GM18868 (cell line): ENCODE data around the gene FBL.
"Not testable (repeated sequence)": the region's sequence is repeated elsewhere in the genome, so short reads cannot be mapped to it uniquely, and the experiment has no call there.

Experiments used
- ATAC-seq: cut with Tn5 transposase; IDR thresholded peaks from one replicate; pipeline ENCODE4 v1.9.1; 2021; ENCODE audit warnings: mild to moderate bottlenecking, moderate library complexity; ENCODE audit not compliant: unreplicated experiment

Gene FBL

DNA sequence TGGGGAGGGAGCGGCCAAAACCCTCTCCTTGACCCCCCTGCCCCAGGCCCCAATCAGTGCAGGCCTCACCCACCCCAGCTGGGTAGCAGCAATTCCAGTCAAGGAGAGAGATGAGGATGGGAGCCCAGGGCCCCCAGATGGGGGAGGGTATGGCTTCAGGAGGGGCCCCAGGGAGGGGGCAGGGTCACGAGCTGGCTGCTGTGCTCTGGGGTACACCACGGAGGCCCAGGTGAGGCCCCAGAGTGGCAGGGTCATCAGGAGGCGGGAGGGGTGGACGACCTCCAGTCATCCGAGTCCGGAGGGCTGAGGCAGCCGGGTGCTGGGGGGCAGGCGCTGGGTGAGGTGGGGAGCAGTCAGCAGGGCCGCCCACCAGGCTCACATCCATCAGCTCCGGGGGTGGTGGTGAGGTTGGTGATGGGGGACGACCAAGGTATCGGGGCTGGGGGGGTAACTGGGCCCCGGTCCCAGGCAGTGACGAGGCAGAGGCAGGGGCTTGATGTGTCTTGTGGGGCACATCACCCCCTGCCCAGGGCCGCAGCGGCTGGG lies 20.6 kb downstream of the FBL start:
- no peak for ATAC-seq

DNA sequence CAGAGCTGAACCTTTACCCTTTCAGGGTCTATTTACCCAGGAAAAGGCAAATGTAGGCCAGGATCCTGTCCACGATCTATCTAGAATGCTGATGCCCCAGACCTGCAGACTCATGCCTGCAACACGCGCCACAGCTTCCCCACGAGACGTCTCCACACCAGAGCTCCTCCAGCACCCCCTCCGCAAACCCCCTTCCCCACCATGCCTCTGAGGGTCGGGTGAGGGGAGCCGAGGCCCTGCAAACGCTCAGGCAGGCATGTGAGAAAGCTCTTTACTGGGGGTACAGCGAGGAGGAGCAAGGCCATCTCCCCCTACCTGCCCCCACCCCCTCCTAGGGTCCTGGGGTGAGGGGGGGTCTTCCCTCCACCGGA lies 21.1 kb downstream of the FBL start:
- ATAC-seq = no peak

DNA sequence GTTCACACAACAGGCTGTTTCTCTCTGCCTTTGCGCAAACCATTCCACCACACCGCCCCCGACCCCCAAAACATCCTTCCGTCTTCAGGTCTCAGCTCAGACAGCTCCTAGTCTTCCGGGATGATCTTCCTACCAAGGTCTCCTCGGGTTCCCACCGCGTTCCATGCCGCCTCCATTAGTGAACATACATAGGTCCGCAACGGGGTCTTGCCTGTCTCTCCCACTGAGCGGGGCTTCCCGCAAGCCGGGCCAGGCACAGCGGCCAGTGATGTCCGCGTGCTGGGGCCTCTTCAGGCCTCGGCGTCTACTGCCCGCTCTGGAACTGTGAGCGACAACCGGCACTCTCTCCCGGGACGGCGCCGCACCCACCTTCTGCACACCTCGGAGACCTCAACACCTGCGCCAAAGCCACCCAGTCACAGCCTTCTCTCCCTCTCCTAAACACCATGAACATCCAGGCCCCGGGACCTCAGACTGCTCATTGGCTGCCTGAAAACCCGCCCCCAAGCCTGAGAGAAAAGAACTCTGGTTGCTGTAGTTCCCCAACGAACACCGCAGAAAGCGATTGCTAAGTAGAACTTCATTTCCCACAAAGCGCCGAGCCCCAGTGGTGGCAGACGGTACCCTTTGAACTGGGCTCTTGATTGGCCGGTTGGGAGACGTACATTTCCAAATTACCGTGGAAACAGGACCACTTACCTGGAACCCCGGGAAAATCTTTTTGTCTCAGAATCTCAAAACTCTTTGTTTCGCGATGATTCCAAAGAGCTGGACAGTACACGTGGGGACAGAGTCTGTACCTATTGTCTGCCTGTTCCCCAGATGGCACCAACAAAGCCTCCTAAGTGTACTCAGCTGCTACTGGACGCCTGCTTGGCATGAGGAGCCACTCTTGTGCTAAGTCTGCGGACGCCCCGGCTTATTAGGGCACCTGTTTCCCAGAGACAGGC lies 21.8 kb downstream of the FBL start:
- ATAC-seq = peak; percentile 94

DNA sequence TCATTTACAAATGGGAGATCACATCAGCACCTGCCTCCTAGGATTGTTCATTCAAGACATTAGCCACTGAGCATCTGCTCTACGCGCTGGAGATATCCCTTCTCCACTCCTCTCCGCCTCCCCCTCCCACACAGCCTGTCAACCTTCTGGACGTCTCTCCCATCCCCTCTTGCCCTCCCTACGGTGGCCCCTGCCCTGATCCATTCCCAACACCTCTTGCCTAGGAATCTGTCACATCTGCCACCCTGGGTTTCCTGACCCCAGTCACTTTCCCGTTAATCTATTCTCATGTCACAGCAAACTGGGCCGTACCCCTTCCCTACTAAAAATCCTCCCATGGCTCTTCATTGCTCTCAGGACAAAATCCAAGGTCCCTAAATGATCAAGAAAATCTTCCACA lies 22.5 kb downstream of the FBL start:
- ATAC-seq = no peak

DNA sequence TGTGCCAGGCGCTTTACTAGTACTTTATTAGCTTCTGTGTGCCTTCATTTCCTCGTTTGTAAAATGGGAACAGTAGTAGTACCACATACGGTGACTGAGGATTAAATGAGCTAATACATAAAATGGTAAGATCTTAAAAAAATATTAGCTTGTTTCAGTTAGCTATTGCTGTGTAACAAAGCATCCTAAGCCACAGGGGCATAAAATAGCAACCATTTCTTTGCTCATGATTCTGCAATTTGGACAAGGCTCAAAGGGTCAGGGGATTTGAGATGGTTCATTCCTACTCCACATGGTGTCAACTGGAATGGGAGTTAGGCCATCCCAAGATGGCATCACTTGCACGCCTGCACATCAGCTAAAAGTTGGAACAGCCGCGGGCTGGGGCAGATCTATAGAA lies 25.5 kb downstream of the FBL start:
- no peak for ATAC-seq

DNA sequence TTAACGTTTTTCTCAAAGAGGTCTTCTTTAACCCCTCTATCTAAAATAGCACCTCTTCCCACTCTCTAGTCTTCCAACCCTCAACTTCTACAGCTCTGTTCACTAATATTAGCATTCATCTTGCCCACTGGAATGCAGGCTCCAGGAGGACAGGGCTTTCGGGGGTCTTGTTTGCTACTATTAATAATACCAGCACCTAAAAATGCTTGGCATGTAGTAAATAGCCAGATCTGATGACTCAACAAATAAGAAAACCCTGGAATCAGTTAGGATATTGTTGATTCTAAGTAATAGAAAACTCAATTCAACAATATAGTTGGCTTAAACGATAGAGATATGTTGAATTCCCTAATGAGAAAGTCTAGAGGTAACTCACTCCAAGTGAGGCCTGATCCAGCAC lies 26.4 kb downstream of the FBL start:
- no peak for ATAC-seq

DNA sequence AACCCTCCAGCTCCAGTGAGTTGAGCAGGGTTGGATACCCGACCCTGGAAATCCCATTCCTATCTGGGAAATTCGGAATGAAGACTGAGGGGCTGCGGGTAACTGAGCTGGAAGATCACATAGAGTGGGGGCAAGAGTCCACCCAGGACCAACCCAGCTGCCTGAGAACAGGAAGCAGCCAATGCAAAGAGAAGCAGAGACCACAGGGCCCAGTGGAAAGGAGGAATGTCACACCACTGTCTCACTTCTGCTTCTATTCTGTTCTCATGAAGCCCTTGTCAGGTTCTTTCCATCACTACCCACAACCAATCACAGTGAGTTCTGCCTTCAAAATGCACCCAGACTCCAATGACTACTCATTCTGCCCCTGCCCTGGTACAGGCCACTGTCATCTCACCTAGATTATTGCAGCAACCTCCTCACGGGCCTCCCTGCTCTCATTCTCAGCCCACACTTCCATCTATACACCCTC lies 27.5 kb downstream of the FBL start:
- ATAC-seq = peak; percentile 77

DNA sequence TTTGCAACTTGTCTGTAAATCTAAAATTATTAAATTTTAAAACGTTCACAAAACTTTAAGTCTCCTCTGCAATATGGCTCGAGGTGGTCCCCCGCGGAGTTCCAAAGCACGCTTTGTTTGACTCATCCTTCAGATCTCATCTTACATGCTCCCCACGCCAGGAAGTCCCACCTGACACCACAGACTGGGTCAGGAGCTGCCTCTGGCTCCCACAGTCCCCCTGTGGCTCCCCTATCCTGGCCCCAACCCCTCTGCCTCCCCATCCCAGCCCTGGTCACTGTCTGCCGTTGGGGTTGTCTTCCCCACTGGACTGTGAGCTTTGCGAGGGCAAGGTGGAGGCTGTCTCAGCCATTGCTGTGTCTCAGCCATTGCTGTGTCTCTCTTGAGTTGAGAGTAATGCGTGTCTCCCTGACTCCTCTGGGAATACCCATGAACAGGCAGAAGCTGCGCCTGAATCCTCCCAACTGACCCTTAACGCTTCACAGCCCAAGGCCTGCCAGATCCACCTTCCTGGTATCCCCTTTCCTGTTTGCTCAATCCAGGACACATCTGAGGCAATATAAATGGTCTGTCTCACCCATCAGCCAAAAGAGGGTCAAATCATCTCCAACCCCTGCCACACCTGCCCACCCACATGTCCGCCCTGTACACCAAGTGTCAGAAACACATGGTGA lies 28.2 kb downstream of the FBL start:
- ATAC-seq = no peak

DNA sequence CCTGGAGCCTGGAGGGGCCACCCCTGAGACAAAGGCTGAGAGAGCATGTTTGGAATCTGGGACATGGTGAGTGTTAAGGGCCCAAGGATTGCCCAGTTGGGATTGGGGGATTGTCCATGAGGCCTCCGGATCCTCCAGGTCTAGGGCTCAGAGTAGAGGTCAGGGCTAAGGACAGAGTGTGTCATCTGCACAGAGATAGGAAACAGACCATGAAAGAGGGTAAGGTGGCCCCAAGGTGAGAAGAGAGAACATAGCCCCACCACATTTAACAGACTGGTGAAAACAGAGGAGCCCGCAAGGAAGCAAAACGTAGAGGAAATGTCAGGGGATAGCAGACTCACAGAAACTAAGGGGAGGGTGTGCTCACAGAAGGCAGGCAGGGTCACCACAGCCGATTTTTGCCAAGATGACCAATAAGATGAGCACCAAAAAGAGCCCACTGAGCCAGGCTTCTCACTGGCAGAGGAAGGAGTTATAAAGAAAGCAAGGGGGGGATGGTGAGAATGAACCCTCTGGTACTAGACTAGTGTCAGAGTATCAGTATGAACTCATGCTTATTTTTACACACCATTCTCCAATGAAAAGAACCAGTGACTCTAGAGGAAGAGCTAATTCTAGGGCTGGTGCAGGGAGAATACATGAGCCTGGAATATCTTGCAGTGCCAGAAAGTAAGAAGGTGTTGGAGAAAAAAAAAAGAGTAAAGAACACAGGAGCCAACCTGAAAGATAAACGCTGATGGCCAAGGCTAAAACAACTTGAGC lies 29.7 kb downstream of the FBL start:
- ATAC-seq = no peak

DNA sequence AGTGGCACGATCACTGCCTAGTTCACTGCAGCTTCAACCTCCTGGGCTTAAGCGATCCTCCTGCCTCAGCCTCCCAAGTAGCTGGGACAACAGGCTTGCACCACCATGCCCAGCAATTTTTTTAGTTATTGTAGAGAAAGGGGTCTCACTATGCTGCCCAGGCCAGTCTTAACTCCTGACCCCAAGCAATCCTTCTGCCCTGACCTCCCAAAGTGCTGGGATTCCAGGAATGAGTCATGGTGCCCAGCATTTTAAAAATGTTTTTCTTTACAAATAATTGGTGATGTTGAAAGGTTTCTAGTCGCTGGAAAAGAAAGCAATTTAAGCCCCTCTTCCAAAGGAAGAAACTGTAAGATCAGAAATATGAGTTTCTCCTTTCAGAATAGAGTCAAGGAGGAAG lies 31.6 kb downstream of the FBL start:
- no peak for ATAC-seq

DNA sequence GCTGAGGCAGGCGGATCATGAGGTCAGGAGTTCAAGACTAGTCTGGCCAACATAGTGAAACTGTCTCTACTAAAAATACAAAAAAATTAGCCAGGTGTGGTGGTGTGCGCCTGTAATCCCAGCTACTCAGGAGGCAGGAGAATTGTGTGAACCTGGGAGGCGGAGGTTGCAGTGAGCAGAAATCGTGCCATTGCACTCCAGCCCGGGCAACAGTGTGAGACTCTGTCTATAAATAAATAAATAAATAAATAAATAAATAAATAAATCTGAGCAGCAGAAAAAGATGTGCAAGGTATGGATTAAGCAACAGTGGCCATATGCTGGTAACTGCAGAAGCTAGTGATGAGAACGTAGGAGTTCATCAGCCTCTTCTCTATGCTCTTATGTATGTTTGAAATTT lies 32.1 kb downstream of the FBL start:
- ATAC-seq = not testable (repeated sequence)

DNA sequence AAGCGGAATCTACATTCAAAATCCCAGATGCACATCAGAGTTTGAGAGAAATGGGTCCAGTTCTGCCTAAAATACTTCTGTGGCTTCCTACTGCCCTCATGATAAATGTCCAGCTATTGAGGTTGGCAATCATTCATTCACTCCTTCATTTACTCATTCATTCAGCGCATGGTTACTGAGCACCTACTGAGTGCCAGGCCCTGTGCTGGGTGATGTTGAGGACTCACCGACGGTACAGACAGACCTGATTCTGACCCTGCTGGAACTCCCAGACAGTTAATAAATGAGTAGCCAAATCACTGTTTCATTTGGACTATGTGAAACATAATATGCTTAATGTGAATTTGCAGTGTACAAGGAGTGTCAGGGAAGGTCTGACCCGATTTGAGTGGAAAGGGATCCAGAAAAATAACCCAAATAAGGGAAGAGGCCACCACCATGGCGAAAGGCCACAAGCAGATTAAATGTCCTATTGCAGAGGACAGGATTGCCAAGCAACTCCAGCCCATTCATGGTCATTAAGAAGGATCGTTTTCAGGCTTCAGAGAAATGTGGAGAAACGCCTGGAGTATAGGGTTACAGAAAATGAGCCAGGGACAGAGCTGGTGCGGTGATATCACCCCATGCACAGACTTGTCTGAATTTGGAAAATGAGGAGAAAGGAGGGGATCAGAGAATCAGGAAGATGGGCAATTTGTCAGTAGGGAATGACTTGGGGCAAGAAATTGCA lies 32.8 kb downstream of the FBL start:
- no peak for ATAC-seq

DNA sequence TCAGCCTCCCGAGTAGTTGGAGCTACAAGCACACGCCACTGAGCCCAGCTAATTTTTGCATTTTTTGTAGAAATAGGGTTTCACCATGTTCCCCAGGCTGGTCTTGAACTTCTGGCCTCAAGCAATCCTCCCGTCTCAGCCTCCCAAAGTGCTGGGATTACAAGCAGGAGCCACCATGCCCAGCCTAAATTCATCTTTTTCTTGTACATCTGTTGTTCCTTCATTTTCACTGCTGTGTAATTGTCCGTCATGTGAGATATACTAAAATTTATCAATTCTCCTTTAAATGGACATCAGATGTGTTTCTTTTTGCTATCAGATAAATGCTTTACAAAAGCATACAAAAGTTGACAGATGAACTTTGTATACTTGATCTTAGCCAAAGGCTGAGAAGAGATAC lies 35.1 kb downstream of the FBL start:
- ATAC-seq = no peak

DNA sequence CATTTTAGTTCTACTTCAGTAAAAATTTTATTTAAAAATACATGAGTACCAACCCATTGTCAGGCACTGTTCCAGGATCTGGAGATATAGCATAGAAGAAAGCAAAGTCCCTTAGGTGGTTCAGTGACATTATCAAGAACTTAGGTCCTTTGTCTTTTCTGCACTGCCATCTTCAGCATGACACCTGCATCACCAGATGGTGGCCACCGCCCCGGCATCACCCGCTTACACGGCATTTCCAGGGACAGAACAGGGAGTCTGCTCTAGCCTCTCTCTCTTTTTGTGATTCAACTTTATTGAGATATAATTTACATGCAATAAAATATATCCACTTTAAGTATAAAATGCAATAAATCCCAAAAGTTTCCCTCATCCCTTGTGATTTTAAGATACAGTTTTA lies 35.8 kb downstream of the FBL start:
- ATAC-seq = no peak

DNA sequence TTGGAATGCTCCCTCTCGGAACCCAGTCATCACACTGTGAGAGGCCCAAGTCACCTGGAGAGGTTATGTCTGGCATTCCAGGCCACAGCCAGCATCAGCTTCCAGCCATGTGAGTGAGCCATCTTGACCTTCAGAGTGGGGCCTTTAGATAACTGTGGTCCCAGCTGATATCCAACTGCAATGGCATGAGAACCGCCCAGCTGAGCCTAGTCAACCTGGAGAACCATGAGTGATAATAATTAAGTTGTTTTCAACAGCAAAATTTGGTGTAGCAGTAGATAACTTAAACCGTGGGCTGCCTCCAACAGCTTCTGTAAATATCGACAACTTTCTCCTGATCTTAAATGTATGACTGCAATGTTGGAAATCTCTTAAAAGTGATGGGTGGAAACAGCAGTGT lies 36.8 kb downstream of the FBL start:
- no peak for ATAC-seq

DNA sequence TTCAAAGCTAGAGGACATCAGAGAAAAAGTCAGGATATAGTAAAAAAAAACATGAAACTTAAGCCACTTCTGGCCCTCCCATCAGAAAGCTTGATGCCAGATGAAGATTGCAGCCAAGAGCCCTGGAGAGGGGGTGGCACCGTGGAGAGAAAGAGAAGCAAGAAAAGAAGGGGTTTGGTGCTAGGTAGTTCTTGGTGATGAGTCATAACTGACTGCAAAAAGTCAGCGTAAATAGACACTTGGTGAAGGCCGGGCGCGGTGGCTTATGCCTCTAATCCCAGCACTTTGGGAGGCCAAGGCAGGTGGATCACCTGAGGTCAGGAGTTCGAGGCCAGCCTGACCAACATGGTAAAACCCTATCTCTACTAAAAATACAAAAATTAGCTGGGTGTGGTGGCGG lies 37.5 kb downstream of the FBL start:
- ATAC-seq = not testable (repeated sequence)

DNA sequence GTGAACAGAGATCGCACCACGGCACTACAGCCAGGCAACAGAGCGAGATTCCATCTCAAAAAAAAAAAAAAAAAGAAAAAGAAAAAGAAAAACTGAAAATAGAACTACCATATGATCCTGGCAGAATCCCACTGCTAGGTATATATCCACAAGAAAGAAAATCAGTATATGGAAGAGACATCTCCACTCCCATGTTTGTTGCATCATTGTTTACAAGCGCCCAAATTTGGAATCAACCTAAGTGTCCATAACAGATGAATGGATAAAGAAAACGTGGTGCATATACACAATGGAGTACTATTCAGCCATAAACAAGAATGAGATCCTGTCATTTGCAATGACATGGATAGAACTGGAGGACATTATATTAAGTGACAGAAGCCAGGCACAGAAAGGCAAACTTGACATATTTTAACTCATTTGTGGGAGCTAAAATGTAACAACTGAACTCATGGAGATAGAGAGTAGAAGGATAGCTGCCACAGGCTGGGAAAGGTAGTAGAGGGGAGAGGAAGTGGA lies 38.3 kb downstream of the FBL start:
- ATAC-seq = no peak

DNA sequence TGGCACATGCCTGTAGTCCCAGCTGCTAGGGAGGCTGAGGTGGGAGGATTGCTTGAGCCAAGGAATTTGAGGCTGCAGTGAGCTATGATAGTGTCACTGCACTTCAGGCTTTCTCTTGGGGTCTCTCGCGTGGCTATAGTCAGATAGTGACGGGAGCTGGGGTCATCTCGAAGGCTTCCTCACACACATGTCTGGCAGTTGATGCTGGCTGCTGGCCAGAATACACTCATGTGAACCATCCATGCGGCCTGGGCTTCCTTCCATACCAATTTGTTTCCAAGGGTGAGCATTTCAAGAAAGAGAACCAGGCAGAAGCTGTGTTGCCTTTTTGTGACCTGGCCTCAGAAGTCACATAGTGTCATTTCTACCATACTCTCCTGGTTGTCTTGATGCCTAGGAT lies 41.1 kb downstream of the FBL start:
- ATAC-seq = no peak

DNA sequence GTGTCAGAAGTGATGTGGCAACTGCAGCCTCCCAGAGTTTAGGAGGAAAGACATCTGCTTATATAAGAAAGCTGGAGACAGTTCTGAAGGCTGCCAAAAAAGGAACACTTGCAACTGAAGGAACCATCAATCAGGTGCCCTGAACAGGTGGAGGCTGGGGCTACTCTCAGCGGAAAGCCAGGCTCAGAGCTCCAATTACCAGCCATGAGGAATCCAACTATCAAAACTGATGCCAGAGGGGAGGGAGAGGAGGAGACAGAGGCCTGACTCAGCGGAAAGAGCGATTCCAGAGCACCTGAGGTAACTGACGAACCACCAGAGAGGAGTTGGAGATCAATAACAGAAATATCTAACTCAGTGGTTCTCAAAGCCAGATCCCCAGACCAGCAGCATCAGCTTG lies 43.2 kb downstream of the FBL start:
- ATAC-seq = no peak

DNA sequence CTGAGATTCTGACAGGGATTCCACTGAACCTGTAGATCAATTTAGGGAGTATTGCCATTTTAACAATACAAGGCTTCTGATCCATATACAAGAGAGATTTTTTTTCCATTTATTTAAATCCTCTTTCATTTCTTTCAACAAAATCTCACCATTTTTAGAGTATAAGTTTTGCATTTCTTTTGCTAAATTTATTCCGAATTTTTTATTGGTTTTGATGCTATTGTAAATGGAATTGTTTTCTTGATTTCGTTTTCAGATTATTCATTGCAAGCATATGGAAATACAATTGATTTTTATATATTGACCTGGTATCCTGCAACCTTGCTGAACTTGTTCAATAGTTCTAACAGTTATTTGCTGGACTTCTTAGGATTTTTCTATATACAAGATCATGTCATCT lies 49.1 kb downstream of the FBL start:
- ATAC-seq = no peak
